B cell (primary cell): Measurements from ENCODE around the gene SEMA4A. TPM values are rescaled to one million over a fixed set of nuclear protein-coding genes. Genes with fewer than 3 reads are reported as not detected.
A peak's percentile ranks its signal among the peaks of the same experiment; 100 is the strongest.
"Not testable (repeated sequence)": the region's sequence is repeated elsewhere in the genome, so short reads cannot be mapped to it uniquely, and the experiment has no call there.

Source experiments
- ATAC-seq: fragments of 200-7000 bp; cut with Tn5 transposase; one replicate; pipeline ENCODE4 v1.10.0; 2021; ENCODE audit warnings: low read depth, mild to moderate bottlenecking, moderate number of reproducible peaks, moderate library complexity
- CTCF ChIA-PET: fragments of 350-600 bp; sonication (Branson Sonifier 250); formaldehyde crosslinking; loops from one replicate; lab custom pipeline; 2021; ENCODE audit warnings: antibody characterized with exemption, inconsistent platforms; lab: Charles Lee
- POLR2A ChIA-PET: fragments of 350-600 bp; sonication (Branson Sonifier 250); formaldehyde crosslinking; loops from one replicate; lab custom pipeline; 2021; ENCODE audit warnings: antibody characterized with exemption; lab: Charles Lee
- DNase-seq: peaks from one replicate; pipeline ENCODE4 v3.0.0; 2013
- H2AFZ ChIP-seq: 2 replicates; pipeline ENCODE4 v1.6.1; 2012; ENCODE audit warnings: mild to moderate bottlenecking, low read depth, low read length; ENCODE audit not compliant: insufficient read depth, poor library complexity, severe bottlenecking
- H3K27ac ChIP-seq, 2 donors: 1 replicate in 1 of 2; 2 replicates in 1 of 2; pipeline ENCODE4 v1.5.1; 2012 to 2013; ENCODE audit warnings: low read length in 2 of 2, mild to moderate bottlenecking in 2 of 2, moderate library complexity in 1 of 2
- H3K27me3 ChIP-seq, 4 experiments: fragments of 200-600 bp in 1 of 4; sonication (generic) in 1 of 4; replicated peaks in 1 of 4; 1 replicate in 2 of 4; 2 replicates in 2 of 4; pipeline versions ENCODE4 v1.6.1 to v1.7.0; 2013 to 2016; ENCODE audit warnings: low read length in 3 of 4, mild to moderate bottlenecking in 2 of 4, mixed read lengths in 1 of 4, moderate library complexity in 1 of 4; ENCODE audit not compliant: insufficient read depth in 4 of 4, control insufficient read depth in 3 of 4; ENCODE audit errors: control extremely low read depth in 1 of 4
- H3K36me3 ChIP-seq, 2 experiments: replicated peaks in 1 of 2; 1 replicate in 1 of 2; 2 replicates in 1 of 2; pipeline versions ENCODE4 v1.6.1 to v1.7.1; 2013; ENCODE audit warnings: low read length in 1 of 2; ENCODE audit not compliant: insufficient read depth in 2 of 2, control insufficient read depth in 1 of 2; ENCODE audit errors: control extremely low read depth in 1 of 2, extremely low read depth in 1 of 2
- H3K4me1 ChIP-seq, 2 donors: fragments of 200-600 bp in 1 of 2; sonication (generic) in 1 of 2; 1 replicate in 1 of 2; 2 replicates in 1 of 2; pipeline versions ENCODE4 v1.5.1 to v1.6.1; 2013 to 2017; ENCODE audit warnings: low read length in 2 of 2; ENCODE audit not compliant: control insufficient read depth in 2 of 2, insufficient read depth in 2 of 2
- H3K4me2 ChIP-seq: replicated peaks from 2 replicates; pipeline ENCODE3; 2012; ENCODE audit warnings: mild to moderate bottlenecking, low read depth, low read length; ENCODE audit not compliant: poor library complexity, severe bottlenecking
- H3K4me3 ChIP-seq, 5 experiments: fragments of 200-600 bp in 1 of 5; sonication (generic) in 1 of 5; 1 replicate in 3 of 5; 2 replicates in 2 of 5; pipeline versions ENCODE4 v1.5.1 to v1.7.0; 2011 to 2016; ENCODE audit warnings: low read length in 4 of 5, mild to moderate bottlenecking in 4 of 5, low read depth in 2 of 5, control low read depth in 1 of 5, moderate library complexity in 1 of 5; ENCODE audit not compliant: insufficient read depth in 1 of 5; ENCODE audit errors: control extremely low read depth in 1 of 5, extremely low read depth in 1 of 5
- H3K79me2 ChIP-seq: fragments of 200-600 bp; sonication (generic); one replicate; pipeline ENCODE4 v1.6.0; 2016; ENCODE audit warnings: low read length; ENCODE audit not compliant: control insufficient read depth, insufficient read depth
- H3K9ac ChIP-seq: fragments of 200-600 bp; sonication (generic); 2 replicates; pipeline ENCODE4 v1.6.1; 2017; ENCODE audit warnings: mild to moderate bottlenecking, low read length, moderate library complexity
- H3K9me3 ChIP-seq, 3 donors: one replicate each; pipeline versions ENCODE4 v1.6.1 to v1.7.1; 2013; ENCODE audit warnings: low read length in 2 of 3; ENCODE audit not compliant: control insufficient read depth in 2 of 3, insufficient read depth in 1 of 3; ENCODE audit errors: control extremely low read depth in 1 of 3
- H4K20me1 ChIP-seq: 2 replicates; pipeline ENCODE4 v1.6.0; 2012; ENCODE audit warnings: mild to moderate bottlenecking, low read length; ENCODE audit not compliant: insufficient read depth, control insufficient read depth, poor library complexity, severe bottlenecking
- H3K27ac Mint-ChIP-seq: one replicate; pipeline ENCODE4 v1.8.0; 2021; ENCODE audit warnings: mixed read lengths
- H3K27me3 Mint-ChIP-seq: one replicate; pipeline ENCODE4 v1.8.0; 2021; ENCODE audit warnings: mixed read lengths
- H3K4me1 Mint-ChIP-seq: one replicate; pipeline ENCODE4 v1.8.0; 2021; ENCODE audit warnings: mixed read lengths
- H3K4me3 Mint-ChIP-seq: one replicate; pipeline ENCODE4 v1.8.0; 2021; ENCODE audit warnings: mixed read lengths
- H3K9me3 Mint-ChIP-seq: one replicate; pipeline ENCODE4 v1.8.0; 2022; ENCODE audit warnings: mixed read lengths; ENCODE audit not compliant: insufficient read depth
- CTCF ChIP-seq: fragments of 200-600 bp; IDR thresholded peaks from one replicate; pipeline ENCODE4 v1.8.0; 2022; ENCODE audit warnings: antibody characterized with exemption, mild to moderate bottlenecking
- EZH2 ChIP-seq: IDR thresholded peaks from 2 replicates; pipeline ENCODE4 v1.6.1; 2012; ENCODE audit warnings: borderline replicate concordance, low read depth, mild to moderate bottlenecking, moderate library complexity, low read length; ENCODE audit not compliant: insufficient read depth, poor library complexity, severe bottlenecking
- WGBS: methylation state at CpG from one replicate; pipeline ENCODE4 v1.1.5; 2013; ENCODE audit warnings: missing lambda C conversion rate; ENCODE audit not compliant: insufficient coverage; 5-methylcytosine and 5-hydroxymethylcytosine counted together
- intact Hi-C: fragments of 100-400 bp; cut with micrococcal nuclease; formaldehyde crosslinking; loops from one replicate; pipeline ENCODE4 v1.10.0; 2022
- polyA plus RNA-seq: library from polyadenylated mRNA; depleted of rRNA; stranded (reverse); fragments of >200 nt; gene quantifications from 2 replicates; pipeline ENCODE4 v1.2.3, GENCODE V29; 2012
- total RNA-seq, 2 donors: library from RNA; stranded (reverse); fragments of 120-200 nt in 1 of 2; gene quantifications; 1 replicate in 1 of 2; 2 replicates in 1 of 2; pipeline versions ENCODE4 v1.2.3 to v1.2.4, GENCODE V29; 2013 to 2022

SEMA4A gene
- total and polyA plus RNA-seq, 2 donors (not counting 1 experiment from before 2014, with no cell fraction given) = 9.2 to 15.5 TPM

- H3K9me3 ChIP-seq = peaks cover 0 to 2% (median 0%) of the 10 kb centered on the region in 3 donors
- 70% methylated on average over 10 of the region's 17 CpGs for WGBS
- Mint-ChIP-seq H3K27ac (peak overlapping the region; percentile 4), H3K9me3 (no peaks in the 10 kb centered on the region), H3K4me3 (no peak overlapping the region), H3K27me3 (peaks cover 12% of the 10 kb centered on the region), H3K4me1 (peaks cover 44% of the 10 kb centered on the region)
- H3K79me2 ChIP-seq = no peaks in the 10 kb centered on the region
- CTCF ChIA-PET = interaction anchor here (0.6 to 28.7 kb wide), 3 partner anchors 26 to 104 kb away, joined by 4 to 970 read pairs (median 5); no protein-coding TSS in a partner anchor
- H3K27me3 ChIP-seq = peaks cover 0 to 20% (median 7%) of the 10 kb centered on the region in 4 experiments
- H3K9ac ChIP-seq = no peak overlapping the region
- H3K36me3 ChIP-seq = no peaks in the 10 kb centered on the region
- TF ChIP-seq EZH2 (no peak), CTCF (no peak)
- no peak overlapping the region for H3K27ac ChIP-seq
- no peak overlapping the region for H2AFZ ChIP-seq
- ATAC-seq (no peak), DNase-seq (peak; percentile 30)
- no peak overlapping the region for H3K4me3 ChIP-seq
- H3K4me1 ChIP-seq = peaks cover 14 to 25% of the 10 kb centered on the region in 2 donors
- intact Hi-C loops = no loop called here
- H4K20me1 ChIP-seq = no peaks in the 10 kb centered on the region
- POLR2A ChIA-PET = interaction anchor here (3.1 kb wide), 1 partner anchor 10 kb away, joined by 10 read pairs; the partner anchor contains the start of gene LMNA
- no peak overlapping the region for H3K4me2 ChIP-seq
Observed at GRCh38 chr1:156124557-156125483, 28.6 kb upstream of the SEMA4A start.

- ChIA-PET POLR2A (interaction anchor here (3.1 kb wide), 1 partner anchor 11 kb away, joined by 10 read pairs; the partner anchor contains the start of gene LMNA), CTCF (interaction anchor here (0.6 to 28.7 kb wide), 3 partner anchors 27 to 104 kb away, joined by 4 to 970 read pairs (median 5); no protein-coding TSS in a partner anchor)
- H3K4me2 ChIP-seq, ATAC-seq, H3K9me3 Mint-ChIP-seq, intact Hi-C loops, H3K4me3 Mint-ChIP-seq, DNase-seq, H3K27ac ChIP-seq, H3K79me2 ChIP-seq, H2AFZ ChIP-seq, H3K27ac Mint-ChIP-seq, H3K9me3 ChIP-seq, H3K9ac ChIP-seq, H4K20me1 ChIP-seq, H3K4me3 ChIP-seq, H3K36me3 ChIP-seq: not testable (repeated sequence)
- Histone ChIP-seq H3K27me3 (peaks cover 0 to 20% (median 7%) of the 10 kb centered on the region in 4 experiments), H3K4me1 (peaks cover 14 to 25% of the 10 kb centered on the region in 2 donors)
- Mint-ChIP-seq H3K4me1 (peaks cover 43% of the 10 kb centered on the region), H3K27me3 (peaks cover 12% of the 10 kb centered on the region)
- WGBS = 100% methylated on average over 4 of the region's 10 CpGs
Observed at GRCh38 chr1:156125544-156125943, 27.8 kb upstream of the SEMA4A start.
